Prostate gland (tissue), 2 donors: ENCODE data around the gene CYYR1. TPM values are rescaled to one million over a fixed set of nuclear protein-coding genes. Genes with fewer than 3 reads are reported as not detected.

Source experiments
- DNase-seq: peaks from one replicate; pipeline ENCODE4 v3.0.0-alpha.2; 2019; ENCODE audit warnings: low spot score
- H3K27ac ChIP-seq, 2 donors: fragments of 200-600 bp; sonication (generic); 2 replicates each; pipeline ENCODE4 v1.5.1; 2017 to 2019
- H3K27me3 ChIP-seq: fragments of 200-600 bp; sonication (generic); replicated peaks from 2 replicates; pipeline ENCODE4 v1.5.1; 2019; ENCODE audit not compliant: insufficient read depth
- H3K36me3 ChIP-seq, 2 donors: fragments of 200-600 bp; sonication (generic); 1 replicate in 1 of 2; 2 replicates in 1 of 2; pipeline versions ENCODE4 v1.5.1 to v1.8.1; 2017 to 2019
- H3K4me1 ChIP-seq: fragments of 200-600 bp; sonication (generic); replicated peaks from 2 replicates; pipeline ENCODE4 v1.5.1; 2019
- H3K4me3 ChIP-seq, 2 donors: fragments of 200-600 bp; sonication (generic); 2 replicates each; pipeline ENCODE4 v1.5.1; 2017 to 2019
- H3K9me3 ChIP-seq: fragments of 200-600 bp; sonication (generic); 2 replicates; pipeline ENCODE4 v1.5.1; 2017
- CTCF ChIP-seq, 4 experiments: fragments of 200-600 bp in 2 of 4; fragments of 450-650 bp in 2 of 4; sonication (generic) in 2 of 4; IDR thresholded peaks; 1 replicate in 3 of 4; 2 replicates in 1 of 4; pipeline ENCODE4 v1.5.1; 2016 to 2019; ENCODE audit warnings: antibody characterized with exemption in 4 of 4, mild to moderate bottlenecking in 2 of 4, moderate library complexity in 2 of 4
- POLR2A ChIP-seq: fragments of 450-650 bp; IDR thresholded peaks from one replicate; pipeline ENCODE4 v1.6.1; 2016; ENCODE audit warnings: antibody characterized with exemption, mild to moderate bottlenecking
- POLR2AphosphoS5 ChIP-seq: sonication (generic); formaldehyde crosslinking; IDR thresholded peaks from one replicate; pipeline ENCODE4 v1.6.1; 2017; ENCODE audit warnings: antibody characterized with exemption
- WGBS: methylation state at CpG from one replicate; pipeline ENCODE4 v1.1.5; 2018; 5-methylcytosine and 5-hydroxymethylcytosine counted together
- intact Hi-C: fragments of 100-400 bp; cut with DNase I; formaldehyde crosslinking; loops from one replicate; pipeline ENCODE4 v1.14.2; 2022
- total RNA-seq, 2 donors: library from RNA; depleted of rRNA; stranded (reverse); fragments of >200 nt; gene quantifications; one replicate each; pipeline ENCODE4 v1.1.0, GENCODE V29; 2016

CYYR1 gene
- total RNA-seq, 2 donors from 2014 or later = 9.7 to 13.3 TPM

GRCh38 chr21:26513212-26513611 lies 59.9 kb downstream of the CYYR1 start:
- no peak for DNase-seq
- Histone ChIP-seq H3K27ac (no peak overlapping the region), H3K4me1 (no peaks in the 10 kb centered on the region), H3K4me3 (no peak overlapping the region), H3K9me3 (no peaks in the 10 kb centered on the region), H3K27me3 (no peaks in the 10 kb centered on the region), H3K36me3 (no peaks in the 10 kb centered on the region)
- TF ChIP-seq POLR2AphosphoS5 (no peak), CTCF (IDR thresholded peaks at IDR 0.05) (no peak), POLR2A (no peak)
- intact Hi-C loops = no loop called here
- 89% methylated on average over 1 of the region's 1 CpG for WGBS

- H3K27ac ChIP-seq = no peak overlapping the region
- WGBS = 72% methylated on average over 5 of the region's 5 CpGs
- H3K27me3 ChIP-seq = no peaks in the 10 kb centered on the region
- intact Hi-C loops = no loop called here
- no peaks in the 10 kb centered on the region for H3K4me1 ChIP-seq
- DNase-seq = no peak
- H3K4me3 ChIP-seq = no peak overlapping the region
- H3K9me3 ChIP-seq = no peaks in the 10 kb centered on the region
- no peak for TF ChIP-seq POLR2A
- TF ChIP-seq POLR2AphosphoS5 = no peak
- no peak for TF ChIP-seq CTCF (IDR thresholded peaks at IDR 0.05)
- no peaks in the 10 kb centered on the region for H3K36me3 ChIP-seq
Measured at GRCh38 chr21:26512664-26513063, 60.4 kb downstream of the CYYR1 start.

GRCh38 chr21:26508903-26509302 lies 64.2 kb downstream of the CYYR1 start:
- intact Hi-C loops = no loop called here
- Histone ChIP-seq H3K4me1 (no peaks in the 10 kb centered on the region), H3K27ac (no peak overlapping the region), H3K36me3 (no peaks in the 10 kb centered on the region), H3K9me3 (no peaks in the 10 kb centered on the region), H3K4me3 (no peak overlapping the region), H3K27me3 (no peaks in the 10 kb centered on the region)
- no peak for DNase-seq
- TF ChIP-seq CTCF (IDR thresholded peaks at IDR 0.05) (no peak), POLR2A (no peak), POLR2AphosphoS5 (no peak)
- 90% methylated on average over 2 of the region's 2 CpGs for WGBS

GRCh38 chr21:26506956-26507355 lies 66.1 kb downstream of the CYYR1 start:
- Histone ChIP-seq H3K4me3 (no peak overlapping the region), H3K36me3 (no peaks in the 10 kb centered on the region), H3K27ac (no peak overlapping the region), H3K4me1 (no peaks in the 10 kb centered on the region), H3K9me3 (no peaks in the 10 kb centered on the region), H3K27me3 (no peaks in the 10 kb centered on the region)
- DNase-seq = no peak
- 41% methylated on average over 1 of the region's 1 CpG for WGBS
- intact Hi-C loops = no loop called here
- TF ChIP-seq POLR2AphosphoS5 = no peak
- no peak for TF ChIP-seq POLR2A
- no peak for TF ChIP-seq CTCF (IDR thresholded peaks at IDR 0.05)

- intact Hi-C loops = no loop called here
- Histone ChIP-seq H3K9me3 (no peaks in the 10 kb centered on the region), H3K4me3 (no peak overlapping the region), H3K4me1 (no peaks in the 10 kb centered on the region), H3K27me3 (no peaks in the 10 kb centered on the region), H3K36me3 (no peaks in the 10 kb centered on the region), H3K27ac (no peak overlapping the region)
- no peak for DNase-seq
- WGBS = 74% methylated on average over 1 of the region's 1 CpG
- TF ChIP-seq POLR2A (no peak), CTCF (IDR thresholded peaks at IDR 0.05) (no peak), POLR2AphosphoS5 (no peak)
Measured at GRCh38 chr21:26505211-26505610, 67.9 kb downstream of the CYYR1 start.
